Cardiac muscle cell (in vitro differentiated cells and primary cell): Measurements from ENCODE around the gene KCNJ9. TPM values are rescaled to one million over a fixed set of nuclear protein-coding genes. Genes with fewer than 3 reads are reported as not detected.

ENCODE experiments used
- DNase-seq, 2 donors: peaks; one replicate each; pipeline versions ENCODE4 v3.0.0 to v3.0.0-alpha.2; 2010 to 2017; ENCODE audit warnings: low read depth in 1 of 2, low spot score in 1 of 2
- H3K27ac ChIP-seq: fragments of 200-600 bp; sonication (generic); 2 replicates; pipeline ENCODE4 v1.5.1; 2016
- H3K27me3 ChIP-seq: fragments of 200-600 bp; sonication (generic); 2 replicates; pipeline ENCODE4 v1.6.0; 2016; ENCODE audit warnings: control low read depth
- H3K36me3 ChIP-seq: fragments of 200-600 bp; sonication (generic); 2 replicates; pipeline ENCODE4 v1.5.1; 2016; ENCODE audit warnings: control low read depth
- H3K4me1 ChIP-seq: fragments of 200-600 bp; sonication (generic); 2 replicates; pipeline ENCODE4 v1.8.1; 2017; ENCODE audit warnings: low read depth, mild to moderate bottlenecking, mixed run types
- H3K4me3 ChIP-seq: fragments of 200-600 bp; sonication (generic); 2 replicates; pipeline ENCODE4 v1.5.1; 2016; ENCODE audit warnings: mild to moderate bottlenecking
- H3K9me3 ChIP-seq: fragments of 200-600 bp; sonication (generic); 2 replicates; pipeline ENCODE4 v1.5.1; 2017; ENCODE audit warnings: low read depth, mild to moderate bottlenecking, control low read depth
- CTCF ChIP-seq: IDR thresholded peaks from 2 replicates; pipeline ENCODE4 v1.5.1; 2012; ENCODE audit warnings: low read depth, mild to moderate bottlenecking, low read length
- polyA plus RNA-seq: library from polyadenylated mRNA; unstranded; fragments of >200 nt; fragmentation: Nextera tagmentation; extraction: Ambion mirVana; gene quantifications from 2 replicates; pipeline ENCODE4 v1.2.1, GENCODE V29; 2016
- total RNA-seq: library from RNA; depleted of rRNA; stranded (reverse); fragments of >200 nt; gene quantifications from 2 replicates; pipeline ENCODE4 v1.2.3, GENCODE V29; 2016

KCNJ9 gene
- total and polyA plus RNA-seq, 2 experiments from 2014 or later, result 0.03 to 0.09 TPM

DNA sequence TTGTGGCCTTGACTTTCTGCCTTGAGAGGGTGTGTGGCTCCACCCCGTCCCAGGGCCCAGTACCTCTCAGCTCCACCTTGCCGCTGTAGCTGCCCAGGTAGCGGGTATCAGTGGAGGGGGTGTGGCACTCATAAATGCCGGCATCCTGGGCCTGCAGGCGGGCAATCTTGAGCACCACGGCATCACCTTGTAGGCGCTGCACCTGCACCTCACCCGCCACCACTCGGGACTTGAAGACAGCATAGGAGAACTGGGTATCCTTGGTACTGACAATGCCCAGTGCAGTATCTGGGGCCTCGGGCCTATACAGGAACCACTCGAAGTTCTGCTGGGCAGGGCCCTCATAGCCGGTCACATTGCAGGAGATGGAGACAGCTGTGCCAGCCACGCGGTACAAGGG is 13.5 kb downstream of the KCNJ9 start:
- no peaks in the 10 kb centered on the region for H3K36me3 ChIP-seq
- no peaks in the 10 kb centered on the region for H3K9me3 ChIP-seq
- H3K4me1 ChIP-seq, result peaks cover 5% of the 10 kb centered on the region
- no peak overlapping the region for H3K4me3 ChIP-seq
- no peak for TF ChIP-seq CTCF
- no peaks in the 10 kb centered on the region for H3K27me3 ChIP-seq
- no peak overlapping the region for H3K27ac ChIP-seq
- no peak for DNase-seq

- H3K36me3 ChIP-seq, result no peaks in the 10 kb centered on the region
- H3K4me1 ChIP-seq, result peaks cover 5% of the 10 kb centered on the region
- no peak for TF ChIP-seq CTCF
- no peak overlapping the region for H3K27ac ChIP-seq
- H3K4me3 ChIP-seq, result no peak overlapping the region
- no peaks in the 10 kb centered on the region for H3K27me3 ChIP-seq
- no peak for DNase-seq
- no peaks in the 10 kb centered on the region for H3K9me3 ChIP-seq
These were observed 14.2 kb downstream of the KCNJ9 start for GRCh38 chr1:160095382-160096105.

- H3K4me3 ChIP-seq, result no peak overlapping the region
- DNase-seq, result peak in 1 of 2 donors; percentile 8
These were observed 15.2 kb downstream of the KCNJ9 start for GRCh38 chr1:160096274-160097116.

DNA sequence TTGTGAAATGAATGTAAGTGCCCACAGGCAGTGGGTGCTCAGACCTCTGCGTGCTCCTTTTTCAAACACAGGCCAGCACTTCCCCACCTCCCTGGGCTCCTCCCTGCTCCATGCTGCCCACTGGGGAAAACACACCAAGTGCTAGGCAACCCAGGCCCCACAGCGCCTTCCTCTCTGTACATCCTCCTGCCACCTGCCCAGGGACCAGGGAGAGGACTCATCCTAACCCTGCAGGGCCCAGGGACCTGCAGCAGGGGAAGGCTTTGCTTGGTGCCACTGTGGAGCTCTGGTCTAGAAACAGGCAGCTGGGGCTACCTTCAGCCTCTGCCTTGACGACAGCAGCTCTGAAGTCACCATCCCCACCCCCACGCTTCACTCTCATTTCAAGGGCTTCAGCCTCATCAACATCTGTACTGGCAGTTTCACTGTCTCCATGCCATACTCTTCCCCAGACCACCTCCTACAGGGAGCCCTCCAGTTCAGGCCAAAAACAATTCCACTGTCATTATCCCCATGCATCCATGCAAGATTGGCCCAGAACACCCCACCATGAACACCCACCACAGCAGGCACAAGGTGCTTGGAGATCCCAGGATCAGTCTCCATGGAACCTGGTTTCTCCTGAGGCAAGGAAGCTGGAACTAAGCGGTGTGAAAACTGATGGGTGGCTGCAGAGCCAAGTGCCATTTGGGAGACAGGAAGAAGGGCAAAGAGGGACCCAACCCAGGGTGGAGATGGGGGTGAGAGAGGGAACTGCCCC is 16.0 kb downstream of the KCNJ9 start:
- TF ChIP-seq CTCF, result no peak
- H3K9me3 ChIP-seq, result no peaks in the 10 kb centered on the region
- no peaks in the 10 kb centered on the region for H3K36me3 ChIP-seq
- peaks cover 14% of the 10 kb centered on the region for H3K4me1 ChIP-seq
- no peak for DNase-seq
- H3K27me3 ChIP-seq, result no peaks in the 10 kb centered on the region
- H3K27ac ChIP-seq, result no peak overlapping the region
- peak overlapping the region; percentile 88 for H3K4me3 ChIP-seq

More at GRCh38 chr1:160096274-160097116, 15.2 kb downstream of the KCNJ9 start:
- Histone ChIP-seq H3K4me1 (peaks cover 8% of the 10 kb centered on the region), H3K27me3 (no peaks in the 10 kb centered on the region), H3K9me3 (no peaks in the 10 kb centered on the region), H3K36me3 (no peaks in the 10 kb centered on the region), H3K27ac (no peak overlapping the region)
- TF ChIP-seq CTCF, result no peak

GRCh38 chr1:160097911-160098851 is 16.8 kb downstream of the KCNJ9 start, which contains the start of gene IGSF8:
Gene IGSF8 (minus strand): TSS chr1:160098619. CDS start chr1:160098472, 147 bp downstream.
- no peaks in the 10 kb centered on the region for H3K9me3 ChIP-seq
- no peaks in the 10 kb centered on the region for H3K36me3 ChIP-seq
- peak within 1 kb of the TSS; percentile 88 for H3K4me3 ChIP-seq
- DNase-seq, result peak; percentile 85 to 93
- H3K27me3 ChIP-seq, result no peaks in the 10 kb centered on the region
- TF ChIP-seq CTCF, result no peak
- peak within 1 kb of the TSS; percentile 57 for H3K27ac ChIP-seq
- peaks cover 14% of the 10 kb centered on the region for H3K4me1 ChIP-seq
